GM18861 (cell line): ENCODE measurements around the gene MFSD1.

Experiments
- ATAC-seq: cut with Tn5 transposase; IDR thresholded peaks from one replicate; pipeline ENCODE4 v1.9.1; 2021; ENCODE audit not compliant: unreplicated experiment

MFSD1 gene

GRCh38 chr3:158801696-158802408 lies at the start of gene MFSD1:
Gene MFSD1 (plus strand): TSS chr3:158802054. CDS start chr3:158802153, 99 bp downstream.
- peak; percentile 99 for ATAC-seq

- ATAC-seq = no peak
These were observed 48.0 kb upstream of the MFSD1 start for GRCh38 chr3:158753854-158754253.

- no peak for ATAC-seq
These were observed 46.4 kb upstream of the MFSD1 start for GRCh38 chr3:158755421-158755820.

GRCh38 chr3:158761350-158761749 lies 40.5 kb upstream of the MFSD1 start:
- ATAC-seq = no peak

- ATAC-seq = no peak
These were observed 39.2 kb upstream of the MFSD1 start for GRCh38 chr3:158762701-158763100.

GRCh38 chr3:158763421-158763820 lies 38.4 kb upstream of the MFSD1 start:
- ATAC-seq = no peak

GRCh38 chr3:158765518-158766205 lies 36.2 kb upstream of the MFSD1 start:
- no peak for ATAC-seq

GRCh38 chr3:158766364-158766763 lies 35.5 kb upstream of the MFSD1 start:
- no peak for ATAC-seq

- ATAC-seq = no peak
These were observed 33.5 kb upstream of the MFSD1 start for GRCh38 chr3:158768361-158768787.

- no peak for ATAC-seq
These were observed 32.8 kb upstream of the MFSD1 start for GRCh38 chr3:158768881-158769543.

GRCh38 chr3:158769549-158769948 lies 32.3 kb upstream of the MFSD1 start:
- no peak for ATAC-seq

GRCh38 chr3:158769952-158770740 lies 31.7 kb upstream of the MFSD1 start:
- no peak for ATAC-seq

GRCh38 chr3:158770741-158771350 lies 31.0 kb upstream of the MFSD1 start:
- ATAC-seq = no peak

- ATAC-seq = no peak
These were observed 30.3 kb upstream of the MFSD1 start for GRCh38 chr3:158771577-158771976.

- ATAC-seq = no peak
These were observed 29.9 kb upstream of the MFSD1 start for GRCh38 chr3:158771982-158772381.

GRCh38 chr3:158773166-158773565 lies 28.7 kb upstream of the MFSD1 start:
- no peak for ATAC-seq

- ATAC-seq = no peak
These were observed 27.7 kb upstream of the MFSD1 start for GRCh38 chr3:158773845-158774830.

GRCh38 chr3:158774965-158775364 lies 26.9 kb upstream of the MFSD1 start:
- no peak for ATAC-seq
